DND-41 (cell line): ENCODE results near the gene SDHA.

Experiments used
- CTCF ChIP-seq: IDR thresholded peaks from 2 replicates; pipeline ENCODE4 v1.5.1; 2012; ENCODE audit warnings: borderline replicate concordance, low read length, moderate library complexity, mild to moderate bottlenecking; ENCODE audit not compliant: poor library complexity, severe bottlenecking; ENCODE audit errors: extremely low read depth
- EZH2 ChIP-seq: IDR thresholded peaks from 3 replicates; pipeline ENCODE4 v1.6.1; 2012; ENCODE audit warnings: borderline replicate concordance, low read depth, mild to moderate bottlenecking, moderate library complexity, low read length, inconsistent platforms; ENCODE audit not compliant: severe bottlenecking

- TF ChIP-seq CTCF (no peak), EZH2 (no peak)
Measured at GRCh38 chr5:178110-178509, 40.0 kb upstream of the SDHA start.
